H9 (cell line): ENCODE measurements around the gene RBPJ. TPM values are rescaled to one million over a fixed set of nuclear protein-coding genes. Genes with fewer than 3 reads are reported as not detected.

Experiments
- DNase-seq: peaks from one replicate; pipeline ENCODE4 v3.0.0-alpha.2; 2017
- H2AFZ ChIP-seq: one replicate; pipeline ENCODE4 v1.6.1; 2013; ENCODE audit warnings: mild to moderate bottlenecking, low read length, control low read depth, moderate library complexity
- H2AK5ac ChIP-seq: 2 replicates; pipeline ENCODE4 v1.6.1; 2013; ENCODE audit warnings: low read length, control low read depth, mixed read lengths; ENCODE audit not compliant: insufficient read length
- H2BK120ac ChIP-seq: one replicate; pipeline ENCODE4 v1.6.1; 2013; ENCODE audit warnings: low read depth, mild to moderate bottlenecking, low read length, control low read depth, inconsistent platforms; ENCODE audit not compliant: poor library complexity, severe bottlenecking
- H2BK12ac ChIP-seq: 2 replicates; pipeline ENCODE4 v1.6.1; 2013; ENCODE audit warnings: low read length, control low read depth, mixed read lengths, low read depth; ENCODE audit not compliant: insufficient read length
- H2BK15ac ChIP-seq: 2 replicates; pipeline ENCODE4 v1.6.1; 2013; ENCODE audit warnings: low read depth, low read length, control low read depth
- H2BK20ac ChIP-seq: one replicate; pipeline ENCODE4 v1.6.1; 2013; ENCODE audit warnings: low read depth, mild to moderate bottlenecking, low read length, control low read depth, inconsistent platforms; ENCODE audit not compliant: poor library complexity, severe bottlenecking
- H2BK5ac ChIP-seq: 2 replicates; pipeline ENCODE4 v1.6.1; 2013; ENCODE audit warnings: low read length, control low read depth, mixed read lengths; ENCODE audit not compliant: insufficient read length
- H3K14ac ChIP-seq: 2 replicates; pipeline ENCODE4 v1.6.1; 2013; ENCODE audit warnings: low read length, control low read depth; ENCODE audit not compliant: insufficient read depth
- H3K18ac ChIP-seq: 2 replicates; pipeline ENCODE4 v1.6.1; 2013; ENCODE audit warnings: low read depth, mild to moderate bottlenecking, mixed read lengths, low read length, control low read depth; ENCODE audit not compliant: insufficient read length
- H3K23ac ChIP-seq: 2 replicates; pipeline ENCODE4 v1.6.1; 2013; ENCODE audit warnings: low read length, control low read depth, mixed read lengths, low read depth; ENCODE audit not compliant: insufficient read length
- H3K23me2 ChIP-seq: 2 replicates; pipeline ENCODE4 v1.6.1; 2013; ENCODE audit warnings: low read depth, mild to moderate bottlenecking, mixed read lengths, low read length, control low read depth; ENCODE audit not compliant: insufficient read length, poor library complexity, severe bottlenecking
- H3K27ac ChIP-seq: 2 replicates; pipeline ENCODE4 v1.5.1; 2013; ENCODE audit warnings: low read length, control low read depth, mixed read lengths, low read depth; ENCODE audit not compliant: insufficient read length
- H3K27me3 ChIP-seq: 2 replicates; pipeline ENCODE4 v1.6.1; 2013; ENCODE audit warnings: low read length, control low read depth, inconsistent platforms; ENCODE audit not compliant: insufficient read depth
- H3K4ac ChIP-seq: 2 replicates; pipeline ENCODE4 v1.6.1; 2013; ENCODE audit warnings: low read depth, mild to moderate bottlenecking, control low read depth, inconsistent platforms, low read length, moderate library complexity
- H3K4me1 ChIP-seq: 2 replicates; pipeline ENCODE4 v1.6.1; 2013; ENCODE audit warnings: low read length, control low read depth, inconsistent platforms; ENCODE audit not compliant: insufficient read depth
- H3K4me2 ChIP-seq: 2 replicates; pipeline ENCODE4 v1.6.1; 2013; ENCODE audit warnings: low read length, control low read depth, mixed read lengths; ENCODE audit not compliant: insufficient read length, insufficient read depth
- H3K56ac ChIP-seq: 2 replicates; pipeline ENCODE4 v1.6.1; 2013; ENCODE audit warnings: low read depth, mild to moderate bottlenecking, mixed read lengths, low read length, control low read depth; ENCODE audit not compliant: insufficient read length
- H3K79me1 ChIP-seq: 2 replicates; pipeline ENCODE4 v1.6.1; 2013; ENCODE audit warnings: low read depth, mild to moderate bottlenecking, moderate library complexity, low read length, control low read depth, inconsistent platforms; ENCODE audit not compliant: insufficient read depth, poor library complexity, severe bottlenecking
- H3K79me2 ChIP-seq: 2 replicates; pipeline ENCODE4 v1.6.1; 2013; ENCODE audit warnings: low read length, control low read depth, inconsistent platforms; ENCODE audit not compliant: insufficient read depth
- H3K9ac ChIP-seq: 2 replicates; pipeline ENCODE4 v1.6.1; 2013; ENCODE audit warnings: low read length, control low read depth, mixed read lengths; ENCODE audit not compliant: insufficient read length; ENCODE audit errors: extremely low read depth
- H3K9me3 ChIP-seq: one replicate; pipeline ENCODE4 v1.6.1; 2013; ENCODE audit warnings: low read depth, low read length, inconsistent platforms; ENCODE audit not compliant: control insufficient read depth
- H3T11ph ChIP-seq: one replicate; pipeline ENCODE4 v1.6.1; 2013; ENCODE audit warnings: mild to moderate bottlenecking, low read length, control low read depth, inconsistent platforms
- H4K20me1 ChIP-seq: one replicate; pipeline ENCODE4 v1.6.1; 2013; ENCODE audit not compliant: control insufficient read depth, insufficient read length, insufficient read depth
- H4K5ac ChIP-seq: 2 replicates; pipeline ENCODE4 v1.6.1; 2013; ENCODE audit warnings: low read depth, mild to moderate bottlenecking, mixed read lengths, low read length, control low read depth; ENCODE audit not compliant: insufficient read length
- H4K8ac ChIP-seq: replicated peaks from 2 replicates; pipeline ENCODE4 v1.6.1; 2013; ENCODE audit warnings: low read length, control low read depth, mixed read lengths, low read depth; ENCODE audit not compliant: insufficient read length
- H4K91ac ChIP-seq: 2 replicates; pipeline ENCODE4 v1.6.1; 2013; ENCODE audit warnings: low read depth, mild to moderate bottlenecking, moderate library complexity, mixed read lengths, low read length, control low read depth; ENCODE audit not compliant: insufficient read length
- H3K27ac Mint-ChIP-seq, 3 experiments: 2 replicates in 2 of 3; 3 replicates in 1 of 3; pipeline ENCODE4 v1.8.0; 2020 to 2021; ENCODE audit warnings: mixed read lengths in 3 of 3, mild to moderate bottlenecking in 1 of 3, moderate library complexity in 1 of 3
- H3K27me3 Mint-ChIP-seq: 2 replicates; pipeline ENCODE4 v1.8.0; 2021; ENCODE audit warnings: low read depth, mild to moderate bottlenecking, moderate library complexity, mixed read lengths
- H3K36me3 Mint-ChIP-seq, 3 experiments: 2 replicates in 2 of 3; 3 replicates in 1 of 3; pipeline ENCODE4 v1.8.0; 2020 to 2021; ENCODE audit warnings: low read depth in 3 of 3, mixed read lengths in 3 of 3; ENCODE audit not compliant: insufficient read depth in 1 of 3
- H3K4me1 Mint-ChIP-seq, 2 experiments: 2 replicates each; pipeline ENCODE4 v1.8.0; 2020; ENCODE audit warnings: mixed read lengths in 2 of 2
- H3K4me3 Mint-ChIP-seq, 2 experiments: 2 replicates in 1 of 2; 3 replicates in 1 of 2; pipeline ENCODE4 v1.8.0; 2020 to 2021; ENCODE audit warnings: mild to moderate bottlenecking in 2 of 2, mixed read lengths in 2 of 2, moderate library complexity in 1 of 2
- H3K9me3 Mint-ChIP-seq, 2 experiments: 2 replicates in 1 of 2; 3 replicates in 1 of 2; pipeline ENCODE4 v1.8.0; 2020; ENCODE audit warnings: mild to moderate bottlenecking in 2 of 2, mixed read lengths in 2 of 2, moderate library complexity in 1 of 2
- WGBS: extraction: QIAGEN DNeasy Blood & Tissue Kit; methylation state at CpG from one replicate; pipeline ENCODE4 v1.1.7; 2013; ENCODE audit warnings: missing lambda C conversion rate, low lambda C conversion rate, mixed read lengths; ENCODE audit not compliant: insufficient read length; ENCODE audit errors: extremely low coverage; 5-methylcytosine and 5-hydroxymethylcytosine counted together
- total RNA-seq: library from RNA; stranded (reverse); gene quantifications from 2 replicates; pipeline ENCODE4 v1.2.1, GENCODE V29; 2021
- TF ChIP-seq, protein P1 (sequence below): fragments of 200-600 bp; sonication (generic); conservative IDR thresholded peaks from 3 replicates; pipeline ENCODE4 v1.8.0; 2021; ENCODE audit warnings: antibody characterized with exemption, mild to moderate bottlenecking

Gene RBPJ
- total RNA-seq, 1 experiment from 2014 or later = 166 TPM

DNA sequence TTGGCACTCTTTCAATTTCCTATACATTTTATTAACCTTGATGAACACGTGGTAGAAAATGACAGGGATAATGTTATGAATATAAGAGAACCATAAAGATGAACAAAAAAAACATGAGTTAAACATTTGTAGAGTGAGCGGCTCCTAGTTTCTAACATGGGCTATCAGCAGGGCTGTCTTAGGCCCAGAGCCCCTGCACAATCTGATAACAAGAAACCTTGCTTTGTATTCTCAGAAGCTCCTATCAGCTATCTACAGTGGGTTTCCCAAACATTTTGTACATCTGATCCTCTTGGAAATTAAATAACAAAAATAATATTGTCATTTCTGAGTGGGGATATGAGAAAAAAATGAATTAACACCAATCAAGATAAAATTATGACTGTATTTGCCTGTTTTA, 10.6 kb upstream of the RBPJ start:
- no peak overlapping the region for H2BK120ac ChIP-seq
- Mint-ChIP-seq H3K36me3 (peaks cover 8 to 10% (median 8%) of the 10 kb centered on the region in 3 experiments), H3K27ac (no peak overlapping the region), H3K4me3 (no peak overlapping the region), H3K9me3 (peaks cover 10 to 11% of the 10 kb centered on the region in 2 experiments), H3K4me1 (peaks cover 0 to 4% of the 10 kb centered on the region in 2 experiments; a peak in 2 of 4 replicates), H3K27me3 (no peaks in the 10 kb centered on the region; the same call in 1 of the 2 replicates)
- H4K5ac ChIP-seq = no peak overlapping the region
- H3K18ac ChIP-seq = no peak overlapping the region
- H4K20me1 ChIP-seq = no peaks in the 10 kb centered on the region
- H3K79me1 ChIP-seq = no peaks in the 10 kb centered on the region
- no peaks in the 10 kb centered on the region for H3K4me1 ChIP-seq
- H2BK12ac ChIP-seq = no peak overlapping the region
- no peak overlapping the region for H3K14ac ChIP-seq
- H3T11ph ChIP-seq = no peak overlapping the region
- H2BK5ac ChIP-seq = no peak overlapping the region
- H2BK20ac ChIP-seq = no peak overlapping the region
- H3K9ac ChIP-seq = no peak overlapping the region
- no peak overlapping the region for H3K23ac ChIP-seq
- H3K27me3 ChIP-seq = no peaks in the 10 kb centered on the region
- no peak overlapping the region for H2AK5ac ChIP-seq
- TF ChIP-seq, protein P1, sequence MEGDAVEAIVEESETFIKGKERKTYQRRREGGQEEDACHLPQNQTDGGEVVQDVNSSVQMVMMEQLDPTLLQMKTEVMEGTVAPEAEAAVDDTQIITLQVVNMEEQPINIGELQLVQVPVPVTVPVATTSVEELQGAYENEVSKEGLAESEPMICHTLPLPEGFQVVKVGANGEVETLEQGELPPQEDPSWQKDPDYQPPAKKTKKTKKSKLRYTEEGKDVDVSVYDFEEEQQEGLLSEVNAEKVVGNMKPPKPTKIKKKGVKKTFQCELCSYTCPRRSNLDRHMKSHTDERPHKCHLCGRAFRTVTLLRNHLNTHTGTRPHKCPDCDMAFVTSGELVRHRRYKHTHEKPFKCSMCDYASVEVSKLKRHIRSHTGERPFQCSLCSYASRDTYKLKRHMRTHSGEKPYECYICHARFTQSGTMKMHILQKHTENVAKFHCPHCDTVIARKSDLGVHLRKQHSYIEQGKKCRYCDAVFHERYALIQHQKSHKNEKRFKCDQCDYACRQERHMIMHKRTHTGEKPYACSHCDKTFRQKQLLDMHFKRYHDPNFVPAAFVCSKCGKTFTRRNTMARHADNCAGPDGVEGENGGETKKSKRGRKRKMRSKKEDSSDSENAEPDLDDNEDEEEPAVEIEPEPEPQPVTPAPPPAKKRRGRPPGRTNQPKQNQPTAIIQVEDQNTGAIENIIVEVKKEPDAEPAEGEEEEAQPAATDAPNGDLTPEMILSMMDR = no peak
- no peaks in the 10 kb centered on the region for H3K23me2 ChIP-seq
- no peak overlapping the region for H3K27ac ChIP-seq
- H3K56ac ChIP-seq = no peak overlapping the region
- H4K8ac ChIP-seq = no peak overlapping the region
- H3K4ac ChIP-seq = no peak overlapping the region
- DNase-seq = no peak
- no peak overlapping the region for H2BK15ac ChIP-seq
- no peaks in the 10 kb centered on the region for H3K79me2 ChIP-seq
- H2AFZ ChIP-seq = no peak overlapping the region
- H4K91ac ChIP-seq = no peak overlapping the region
- no CpG with 5 or more reads among the region's 2 CpGs for WGBS
- no peaks in the 10 kb centered on the region for H3K9me3 ChIP-seq
- H3K4me2 ChIP-seq = no peak overlapping the region
